Mucosa of descending colon (tissue), 3 donors: ENCODE data around the gene SPACDR. TPM values are rescaled to one million over a fixed set of nuclear protein-coding genes. Genes with fewer than 3 reads are reported as not detected.

Experiments
- ATAC-seq: fragments of 200-7000 bp; cut with Tn5 transposase; one replicate; pipeline ENCODE4 v1.9.1; 2020; ENCODE audit warnings: mild to moderate bottlenecking, moderate library complexity
- DNase-seq, 3 donors: peaks; one replicate each; pipeline ENCODE4 v3.0.0-alpha.2; 2020
- H3K36me3 ChIP-seq: fragments of 200-600 bp; one replicate; pipeline ENCODE4 v1.8.0; 2021; ENCODE audit warnings: low read depth, mild to moderate bottlenecking
- H3K4me1 ChIP-seq: fragments of 200-600 bp; one replicate; pipeline ENCODE4 v1.8.0; 2021; ENCODE audit warnings: low read depth, mild to moderate bottlenecking
- H3K4me3 ChIP-seq: fragments of 200-600 bp; one replicate; pipeline ENCODE4 v1.8.0; 2021; ENCODE audit warnings: mild to moderate bottlenecking
- H3K9me3 ChIP-seq: fragments of 200-600 bp; one replicate; pipeline ENCODE4 v1.8.0; 2021; ENCODE audit warnings: mild to moderate bottlenecking
- intact Hi-C, 2 donors: fragments of 100-400 bp; cut with DNase I in 1 of 2; cut with micrococcal nuclease in 1 of 2; formaldehyde crosslinking; loops; one replicate each; pipeline versions ENCODE4 v1.11.0 to v1.11.1; 2022; cut with DNase I, micrococcal nuclease
- total RNA-seq, 3 donors: library from RNA; stranded (reverse); fragmentation: NEBNext Ultra II Directional in 2 of 3; extraction: Animal tissue kit (Norgen Biotek cat#: 25700) in 2 of 3; gene quantifications; one replicate each; pipeline versions ENCODE4 v1.2.1 to v1.2.4, GENCODE V29; 2021 to 2023
- TF ChIP-seq, protein P1 (sequence below): fragments of 200-600 bp; IDR thresholded peaks from one replicate; pipeline ENCODE4 v1.8.0; 2022; ENCODE audit warnings: antibody characterized with exemption, mild to moderate bottlenecking
- donor health status: DM: no; HTN: no; CAD: no; lungs with moderate emphysema.
- donor health status: DM: no; HTN: no; CAD: no.
- donor health status: DM: no; HTN: yes; CAD: no.

Gene SPACDR
- total RNA-seq, 3 donors from 2014 or later, result 0.43 to 1.0 (median 0.96) TPM

DNA sequence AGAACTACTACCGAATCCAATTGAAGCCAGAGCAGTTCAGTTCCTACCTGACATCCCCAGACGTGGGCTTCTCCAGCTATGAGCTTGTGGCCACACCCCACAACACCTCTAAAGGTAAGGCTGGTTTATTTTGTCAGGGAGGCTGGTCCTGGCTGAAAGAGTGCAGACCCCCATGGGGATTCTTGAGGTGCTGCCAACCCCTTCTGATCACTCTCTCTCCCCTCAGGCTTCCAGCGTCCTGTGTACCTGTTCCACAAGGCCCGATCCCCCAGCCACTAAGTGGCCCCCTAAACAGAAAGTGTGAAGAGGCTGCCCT, 30.8 kb downstream of the SPACDR start:
- H3K4me1 ChIP-seq, result peaks cover 31% of the 10 kb centered on the region
- DNase-seq (peak in 1 of 3 donors; percentile 15), ATAC-seq (no peak)
- no peak overlapping the region for H3K4me3 ChIP-seq
- H3K36me3 ChIP-seq, result peaks cover 7% of the 10 kb centered on the region
- TF ChIP-seq, protein P1, sequence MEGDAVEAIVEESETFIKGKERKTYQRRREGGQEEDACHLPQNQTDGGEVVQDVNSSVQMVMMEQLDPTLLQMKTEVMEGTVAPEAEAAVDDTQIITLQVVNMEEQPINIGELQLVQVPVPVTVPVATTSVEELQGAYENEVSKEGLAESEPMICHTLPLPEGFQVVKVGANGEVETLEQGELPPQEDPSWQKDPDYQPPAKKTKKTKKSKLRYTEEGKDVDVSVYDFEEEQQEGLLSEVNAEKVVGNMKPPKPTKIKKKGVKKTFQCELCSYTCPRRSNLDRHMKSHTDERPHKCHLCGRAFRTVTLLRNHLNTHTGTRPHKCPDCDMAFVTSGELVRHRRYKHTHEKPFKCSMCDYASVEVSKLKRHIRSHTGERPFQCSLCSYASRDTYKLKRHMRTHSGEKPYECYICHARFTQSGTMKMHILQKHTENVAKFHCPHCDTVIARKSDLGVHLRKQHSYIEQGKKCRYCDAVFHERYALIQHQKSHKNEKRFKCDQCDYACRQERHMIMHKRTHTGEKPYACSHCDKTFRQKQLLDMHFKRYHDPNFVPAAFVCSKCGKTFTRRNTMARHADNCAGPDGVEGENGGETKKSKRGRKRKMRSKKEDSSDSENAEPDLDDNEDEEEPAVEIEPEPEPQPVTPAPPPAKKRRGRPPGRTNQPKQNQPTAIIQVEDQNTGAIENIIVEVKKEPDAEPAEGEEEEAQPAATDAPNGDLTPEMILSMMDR, result no peak
- H3K9me3 ChIP-seq, result no peaks in the 10 kb centered on the region
- intact Hi-C loops, result no loop called here

DNA sequence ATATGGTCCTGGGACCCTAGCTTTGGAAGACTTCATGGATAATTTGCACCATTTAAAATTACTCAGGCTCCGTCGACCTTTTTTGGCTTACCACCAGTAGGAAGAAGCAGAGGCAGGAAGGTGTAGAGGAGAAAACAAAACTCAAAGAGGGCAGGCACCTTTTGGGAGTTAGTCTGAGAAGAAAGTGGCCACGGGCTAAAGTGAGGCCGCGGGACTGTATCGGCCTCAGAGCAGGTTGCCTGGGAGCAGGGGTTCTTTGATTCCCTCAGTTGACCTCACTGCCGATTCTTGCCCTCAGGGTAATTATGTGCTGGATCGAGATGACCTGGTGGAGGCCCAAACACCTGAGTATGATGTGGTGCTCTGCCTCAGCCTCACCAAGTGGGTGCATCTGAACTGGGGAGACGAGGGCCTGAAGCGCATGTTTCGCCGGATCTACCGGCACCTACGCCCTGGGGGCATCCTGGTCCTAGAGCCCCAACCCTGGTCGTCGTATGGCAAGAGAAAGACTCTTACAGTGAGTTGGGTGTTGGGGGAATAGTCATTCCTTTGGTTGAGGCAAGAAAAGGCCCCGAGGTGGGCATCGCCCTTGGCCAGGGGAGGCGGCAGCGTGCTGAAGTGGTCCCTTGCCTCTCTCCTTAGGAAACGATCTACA, 31.3 kb downstream of the SPACDR start:
- peaks cover 7% of the 10 kb centered on the region for H3K36me3 ChIP-seq
- no peak for ATAC-seq
- no peaks in the 10 kb centered on the region for H3K9me3 ChIP-seq
- peaks cover 36% of the 10 kb centered on the region for H3K4me1 ChIP-seq
- intact Hi-C loops, result no loop called here
- TF ChIP-seq, protein P1, result no peak
- peak in 1 of 3 donors; percentile 24 for DNase-seq
- no peak overlapping the region for H3K4me3 ChIP-seq

DNA sequence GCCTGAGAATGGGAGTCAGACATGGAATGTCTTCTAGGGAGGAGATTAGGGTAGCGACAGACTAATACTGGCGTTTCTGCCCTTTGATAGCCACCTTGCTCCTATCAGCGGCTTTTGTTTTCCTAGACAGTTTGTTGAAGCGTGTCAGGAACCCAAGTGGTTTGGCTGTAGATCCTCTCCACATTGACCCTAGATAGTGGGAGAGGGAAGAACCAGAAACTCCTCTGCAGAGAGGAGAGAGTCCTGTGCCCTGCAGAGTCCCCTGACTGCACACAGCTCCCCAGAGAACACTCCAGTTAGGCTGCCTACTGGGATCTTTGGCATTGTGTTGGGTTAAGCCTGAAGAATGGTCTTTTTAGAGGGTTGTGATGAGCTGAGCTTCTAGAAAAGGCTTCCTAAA, 32.0 kb downstream of the SPACDR start:
- H3K4me1 ChIP-seq, result peaks cover 38% of the 10 kb centered on the region
- ATAC-seq, result no peak
- DNase-seq, result no peak
- no peak overlapping the region for H3K4me3 ChIP-seq
- no peaks in the 10 kb centered on the region for H3K9me3 ChIP-seq
- H3K36me3 ChIP-seq, result peaks cover 7% of the 10 kb centered on the region
- intact Hi-C loops, result no loop called here
- TF ChIP-seq, protein P1, result no peak

DNA sequence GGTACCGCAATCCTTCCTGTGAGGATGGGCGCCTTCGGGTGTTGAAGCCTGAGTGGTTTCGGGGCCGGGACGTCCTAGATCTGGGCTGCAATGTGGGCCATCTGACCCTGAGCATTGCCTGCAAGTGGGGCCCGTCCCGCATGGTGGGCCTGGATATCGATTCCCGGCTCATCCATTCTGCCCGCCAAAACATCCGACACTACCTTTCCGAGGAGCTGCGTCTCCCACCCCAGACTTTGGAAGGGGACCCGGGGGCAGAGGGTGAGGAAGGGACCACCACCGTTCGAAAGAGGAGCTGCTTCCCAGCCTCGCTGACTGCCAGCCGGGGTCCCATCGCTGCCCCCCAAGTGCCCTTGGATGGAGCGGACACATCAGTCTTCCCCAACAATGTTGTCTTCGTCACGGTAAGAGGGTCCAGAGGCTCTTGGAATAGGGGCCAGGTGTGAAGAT, 32.7 kb downstream of the SPACDR start:
- no peak for ATAC-seq
- TF ChIP-seq, protein P1, result no peak

DNA sequence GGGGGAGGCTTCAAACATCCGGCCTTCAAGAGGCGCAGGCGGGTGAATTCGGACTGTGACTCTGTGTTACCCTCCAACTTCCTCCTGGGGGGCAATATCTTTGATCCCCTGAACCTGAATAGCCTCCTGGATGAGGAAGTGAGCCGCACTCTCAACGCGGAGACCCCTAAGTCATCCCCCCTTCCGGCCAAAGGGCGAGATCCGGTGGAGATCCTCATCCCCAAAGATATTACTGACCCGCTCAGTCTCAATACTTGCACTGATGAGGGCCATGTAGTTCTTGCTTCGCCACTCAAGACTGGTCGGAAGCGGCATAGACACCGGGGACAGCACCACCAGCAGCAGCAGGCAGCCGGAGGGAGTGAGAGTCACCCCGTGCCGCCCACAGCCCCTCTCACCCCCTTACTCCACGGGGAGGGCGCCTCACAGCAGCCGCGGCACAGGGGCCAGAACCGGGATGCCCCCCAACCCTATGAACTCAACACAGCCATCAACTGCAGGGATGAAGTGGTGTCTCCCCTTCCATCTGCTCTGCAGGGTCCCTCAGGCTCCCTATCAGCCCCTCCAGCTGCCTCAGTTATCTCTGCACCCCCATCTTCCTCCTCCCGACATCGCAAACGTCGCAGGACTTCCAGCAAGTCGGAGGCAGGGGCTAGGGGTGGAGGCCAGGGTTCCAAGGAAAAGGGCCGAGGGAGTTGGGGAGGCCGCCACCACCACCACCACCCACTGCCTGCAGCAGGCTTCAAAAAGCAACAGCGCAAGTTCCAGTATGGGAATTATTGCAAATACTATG, 33.4 kb downstream of the SPACDR start:
- H3K4me1 ChIP-seq, result peaks cover 38% of the 10 kb centered on the region
- ATAC-seq (no peak), DNase-seq (peak; percentile 38 to 70 (median 54))
- no peaks in the 10 kb centered on the region for H3K9me3 ChIP-seq
- H3K36me3 ChIP-seq, result peaks cover 7% of the 10 kb centered on the region
- H3K4me3 ChIP-seq, result peak overlapping the region; percentile 75
- TF ChIP-seq, protein P1, result no peak
- intact Hi-C loops, result no loop called here

More for the DNA sequence above, 32.7 kb downstream of the SPACDR start:
- intact Hi-C loops, result no loop called here
- peak in 2 of 3 donors; percentile 47 to 62 for DNase-seq
- no peak overlapping the region for H3K4me3 ChIP-seq
- peaks cover 7% of the 10 kb centered on the region for H3K36me3 ChIP-seq
- H3K4me1 ChIP-seq, result peaks cover 38% of the 10 kb centered on the region
- H3K9me3 ChIP-seq, result no peaks in the 10 kb centered on the region
